GM12878 (cell line): ENCODE results near the gene SLC46A2. TPM values are rescaled to one million over a fixed set of nuclear protein-coding genes. Genes with fewer than 3 reads are reported as not detected.

Experiments
- ATAC-seq: fragments of 200-7000 bp; cut with Tn5 transposase; 3 replicates; pipeline ENCODE4 v1.9.1; 2020; ENCODE audit warnings: mild to moderate bottlenecking, moderate library complexity
- BruUV-seq: library from RNA; stranded (reverse); fragments of 400-500 nt; replicated peaks from 2 replicates; lab custom pipeline; 2021; lab: Mats Ljungman, UMichigan
- CTCF ChIA-PET: fragments of 300-600 bp; sonication (Branson Sonifier 250); formaldehyde crosslinking; extraction: SDS; loops from one replicate; lab custom pipeline; 2021; ENCODE audit warnings: inconsistent platforms; lab: Yijun Ruan, JAX
- POLR2A ChIA-PET: fragments of 350-600 bp; formaldehyde crosslinking; extraction: SDS; loops from one replicate; lab custom pipeline; 2021; ENCODE audit warnings: inconsistent platforms; lab: Charles Lee
- RAD21 ChIA-PET: fragments of 300-600 bp; sonication (Branson Sonifier 250); formaldehyde crosslinking; loops from one replicate; lab custom pipeline; 2023; ENCODE audit warnings: antibody characterized with exemption; ENCODE audit not compliant: unreplicated experiment; lab: Charles Lee
- SMC1A ChIA-PET: fragments of 300-600 bp; sonication (Branson Sonifier 250); formaldehyde crosslinking; loops from one replicate; lab custom pipeline; 2023; ENCODE audit not compliant: unreplicated experiment, uncharacterized antibody; lab: Charles Lee
- DNase-seq: peaks from one replicate; pipeline ENCODE4 v3.0.0-alpha.2; 2011; ENCODE audit warnings: low read depth, low spot score
- FAIRE-seq: peaks from 3 replicates; lab custom pipeline; 2011; peaks lifted over from hg19 to GRCh38; lab: Jason Lieb, UNC
- H2AFZ ChIP-seq: 2 replicates; pipeline ENCODE4 v1.6.0; 2011; ENCODE audit warnings: low read depth, low read length, control low read depth; ENCODE audit not compliant: control insufficient read depth
- H3K27ac ChIP-seq: 2 replicates; pipeline ENCODE4 v1.5.1; 2011; ENCODE audit warnings: control low read depth; ENCODE audit not compliant: control insufficient read depth, insufficient read depth
- H3K27me3 ChIP-seq, 2 experiments: replicated peaks in 1 of 2; 2 replicates each; pipeline versions ENCODE4 v1.6.0 to v1.6.1; 2011; ENCODE audit warnings: low read length in 1 of 2; ENCODE audit not compliant: control insufficient read depth in 2 of 2, insufficient read depth in 2 of 2
- H3K36me3 ChIP-seq, 2 experiments: 2 replicates each; pipeline ENCODE4 v1.5.1; 2011; ENCODE audit warnings: low read length in 1 of 2; ENCODE audit not compliant: control insufficient read depth in 2 of 2, insufficient read depth in 2 of 2
- H3K4me1 ChIP-seq: 2 replicates; pipeline ENCODE4 v1.6.1; 2011; ENCODE audit warnings: mild to moderate bottlenecking, low read length, moderate library complexity, mixed read lengths; ENCODE audit not compliant: control insufficient read depth, insufficient read depth
- H3K4me2 ChIP-seq: 2 replicates; pipeline ENCODE4 v1.6.0; 2011; ENCODE audit warnings: control low read depth; ENCODE audit not compliant: control insufficient read depth, insufficient read depth
- H3K4me3 ChIP-seq: fragments of 200-600 bp; sonication (generic); 2 replicates; pipeline ENCODE4 v1.5.1; 2016
- H3K79me2 ChIP-seq: 2 replicates; pipeline ENCODE4 v1.6.0; 2011; ENCODE audit warnings: low read length; ENCODE audit not compliant: control insufficient read depth, insufficient read depth
- H3K9ac ChIP-seq: 2 replicates; pipeline ENCODE4 v1.8.0; 2011; ENCODE audit warnings: low read length, control low read depth, mixed read lengths; ENCODE audit not compliant: control insufficient read depth, insufficient read depth
- H3K9me3 ChIP-seq: replicated peaks from 3 replicates; pipeline ENCODE4 v1.5.1; 2011; ENCODE audit warnings: mild to moderate bottlenecking, low read length; ENCODE audit not compliant: control insufficient read depth, insufficient read depth
- H4K20me1 ChIP-seq: 2 replicates; pipeline ENCODE4 v1.6.0; 2011; ENCODE audit not compliant: control insufficient read depth, insufficient read depth
- ATF2 ChIP-seq: IDR thresholded peaks from 2 replicates; pipeline ENCODE4 v1.6.1; 2012; ENCODE audit warnings: low read length, inconsistent platforms
- BHLHE40 ChIP-seq, 2 experiments: fragments of 450-650 bp in 1 of 2; IDR thresholded peaks; 2 replicates each; pipeline ENCODE4 v1.6.1; 2011 to 2017; ENCODE audit warnings: low read depth in 2 of 2, borderline replicate concordance in 1 of 2, improper control_type of control experiment in 1 of 2, low read length in 1 of 2, mild to moderate bottlenecking in 1 of 2
- CREB1 ChIP-seq: IDR thresholded peaks from 2 replicates; pipeline ENCODE4 v1.6.1; 2012; ENCODE audit warnings: low read depth, mild to moderate bottlenecking, inconsistent platforms
- CUX1 ChIP-seq: IDR thresholded peaks from 2 replicates; pipeline ENCODE4 v1.6.1; 2012; ENCODE audit warnings: improper control_type of control experiment, low read depth, low read length; ENCODE audit not compliant: insufficient replicate concordance
- ESRRA ChIP-seq: IDR thresholded peaks from 2 replicates; pipeline ENCODE4 v1.6.1; 2012; ENCODE audit warnings: mild to moderate bottlenecking, low read length, improper control_type of control experiment
- GATAD2B ChIP-seq: fragments of 450-650 bp; conservative IDR thresholded peaks from 2 replicates; pipeline ENCODE4 v1.6.1; 2017; ENCODE audit warnings: low read depth, mild to moderate bottlenecking, moderate library complexity
- JUNB ChIP-seq: IDR thresholded peaks from 2 replicates; pipeline ENCODE4 v1.6.1; 2016; ENCODE audit warnings: antibody characterized with exemption, mild to moderate bottlenecking
- KLF5 ChIP-seq: fragments of 450-650 bp; IDR thresholded peaks from 2 replicates; pipeline ENCODE4 v1.6.1; 2014; ENCODE audit warnings: mild to moderate bottlenecking; ENCODE audit not compliant: partially characterized antibody
- LARP7 ChIP-seq: fragments of 450-650 bp; IDR thresholded peaks from 2 replicates; pipeline ENCODE4 v1.6.1; 2017; ENCODE audit warnings: mild to moderate bottlenecking
- MYC ChIP-seq: IDR thresholded peaks from 2 replicates; pipeline ENCODE4 v1.6.1; 2011; ENCODE audit warnings: mild to moderate bottlenecking, low read length, moderate library complexity, inconsistent platforms; ENCODE audit not compliant: insufficient read depth, insufficient replicate concordance, insufficient read length, severe bottlenecking
- NFXL1 ChIP-seq: fragments of 450-650 bp; IDR thresholded peaks from 2 replicates; pipeline ENCODE4 v1.6.1; 2017; ENCODE audit warnings: antibody characterized with exemption, mild to moderate bottlenecking, borderline replicate concordance
- POLR2A ChIP-seq: IDR thresholded peaks from 2 replicates; pipeline ENCODE4 v1.6.1; 2011; ENCODE audit warnings: low read depth, mild to moderate bottlenecking, low read length
- POU2F2 ChIP-seq: IDR thresholded peaks from 3 replicates; pipeline ENCODE4 v1.6.1; 2011; ENCODE audit warnings: low read depth, mild to moderate bottlenecking, low read length, borderline replicate concordance
- SIX5 ChIP-seq: IDR thresholded peaks from 2 replicates; pipeline ENCODE4 v1.6.1; 2011; ENCODE audit warnings: mild to moderate bottlenecking, low read depth, low read length, moderate library complexity; ENCODE audit not compliant: severe bottlenecking
- SREBF2 ChIP-seq: IDR thresholded peaks from 2 replicates; pipeline ENCODE4 v1.6.1; 2012; ENCODE audit warnings: mild to moderate bottlenecking, low read length
- SRF ChIP-seq, 2 experiments: IDR thresholded peaks; 2 replicates each; pipeline ENCODE4 v1.6.1; 2011; ENCODE audit warnings: low read depth in 2 of 2, low read length in 2 of 2, mild to moderate bottlenecking in 1 of 2, moderate library complexity in 1 of 2
- WGBS: methylation state at CpG from one replicate; pipeline ENCODE4 v1.1.6; 2016; ENCODE audit warnings: low lambda C conversion rate; ENCODE audit not compliant: insufficient replicate concordance, insufficient coverage; ENCODE audit errors: missing lambda C conversion rate; 5-methylcytosine and 5-hydroxymethylcytosine counted together
- in situ Hi-C: fragments of 300-500 bp; cut with MboI; formaldehyde crosslinking; loops from 9 replicates; pipeline ENCODE4 v1.14.3; 2018; ENCODE audit warnings: mixed read lengths
- intact Hi-C: fragments of 100-400 bp; cut with micrococcal nuclease; formaldehyde crosslinking; loops from one replicate; pipeline ENCODE4 v1.14.2; 2022; ENCODE audit not compliant: unreplicated experiment
- polyA plus RNA-seq, 11 experiments: library from polyadenylated mRNA; depleted of rRNA in 4 of 11; unstranded in 6 of 11; stranded (reverse) in 5 of 11; fragments of >200 nt; fragmentation: Nextera tagmentation in 4 of 11; fragmentation: Illumina TruSeq in 1 of 11; extraction: Ambion mirVana in 4 of 11; extraction: Trizol in 1 of 11; gene quantifications; 1 replicate in 1 of 11; 2 replicates in 10 of 11; pipeline versions ENCODE4 v1.2.1 to v1.2.3, GENCODE V29; 2011 to 2016; ENCODE audit warnings: inconsistent platforms in 2 of 11, missing spikeins in 2 of 11, low read depth in 1 of 11
- total RNA-seq, 4 experiments: library from RNA; depleted of rRNA in 3 of 4; stranded (reverse); fragments of >200 nt in 3 of 4; fragmentation: Illumina TruSeq in 1 of 4; extraction: Trizol in 1 of 4; gene quantifications; 2 replicates each; pipeline versions ENCODE4 v1.2.1 to v1.2.3, GENCODE V29; 2013 to 2021

Gene SLC46A2
- total and polyA plus RNA-seq, 10 of the 15 experiments (the other 5 are each of a cell fraction or from before 2014, with no cell fraction given), result not detected

GRCh38 chr9:112933696-112934095 lies 43.0 kb upstream of the SLC46A2 start:
- Histone ChIP-seq H3K9me3 (no peaks in the 10 kb centered on the region), H3K79me2 (no peaks in the 10 kb centered on the region), H3K36me3 (no peaks in the 10 kb centered on the region), H2AFZ (no peak overlapping the region), H3K27ac (no peak overlapping the region), H3K9ac (no peak overlapping the region), H4K20me1 (no peaks in the 10 kb centered on the region), H3K27me3 (peaks cover 0 to 2% of the 10 kb centered on the region in 2 experiments; a peak in 2 of 4 replicates), H3K4me2 (no peak overlapping the region), H3K4me1 (no peaks in the 10 kb centered on the region), H3K4me3 (no peak overlapping the region)
- ATAC-seq (no peak), FAIRE-seq (no peak), DNase-seq (no peak)
- ChIA-PET RAD21 (no interaction called here), SMC1A (no interaction called here), POLR2A (no interaction called here), CTCF (interaction anchor here (0.5 to 1.5 kb wide), 2 partner anchors 161 to 179 kb away, joined by 3 to 6 read pairs; no protein-coding TSS in a partner anchor)
- in situ Hi-C loops, result no loop called here
- intact Hi-C loops, result no loop called here
- TF ChIP-seq NFXL1 (no peak), KLF5 (no peak), POU2F2 (no peak), GATAD2B (no peak), ATF2 (no peak), CUX1 (no peak), SIX5 (no peak), MYC (no peak), BHLHE40 (IDR thresholded peaks at IDR 0.05; ENCODE audit: borderline replicate concordance in 1 of 2, low read depth in 2 of 2, low read length in 1 of 2) (no peak), CREB1 (no peak), LARP7 (no peak), POLR2A (no peak), JUNB (no peak), ESRRA (no peak), SREBF2 (no peak), SRF (IDR thresholded peaks at IDR 0.05; ENCODE audit: low read depth in 2 of 2, low read length in 2 of 2) (no peak)
- WGBS, result 5% methylated on average over 2 of the region's 2 CpGs
- no TSS peak for BruUV-seq
